WTC11 (cell line): ENCODE results near the gene RAET1G. TPM values are rescaled to one million over a fixed set of nuclear protein-coding genes. Genes with fewer than 3 reads are reported as not detected.

Experiments
- ATAC-seq: fragments of 200-7000 bp; cut with Tn5 transposase; 2 replicates; pipeline ENCODE4 v1.10.0; 2021; ENCODE audit warnings: mild to moderate bottlenecking, moderate library complexity
- CTCF ChIA-PET: fragments of 300-600 bp; sonication (Branson Sonifier 250); formaldehyde crosslinking; loops from one replicate; lab custom pipeline; 2021; ENCODE audit warnings: antibody characterized with exemption; lab: Charles Lee
- POLR2A ChIA-PET: fragments of 350-600 bp; sonication (Branson Sonifier 250); formaldehyde crosslinking; loops from one replicate; lab custom pipeline; 2021; ENCODE audit warnings: antibody characterized with exemption; lab: Charles Lee
- DNase-seq: peaks from one replicate; pipeline ENCODE4 v3.0.0; 2021; ENCODE audit warnings: low spot score
- H3K27ac Mint-ChIP-seq: 2 replicates; pipeline ENCODE4 v1.8.0; 2021; ENCODE audit warnings: mixed read lengths
- H3K27me3 Mint-ChIP-seq: 2 replicates; pipeline ENCODE4 v1.8.0; 2021; ENCODE audit warnings: low read depth, mild to moderate bottlenecking, moderate library complexity, mixed read lengths
- H3K36me3 Mint-ChIP-seq: 2 replicates; pipeline ENCODE4 v1.8.0; 2021; ENCODE audit warnings: mixed read lengths
- H3K4me1 Mint-ChIP-seq: 2 replicates; pipeline ENCODE4 v1.8.0; 2022; ENCODE audit warnings: mixed read lengths
- H3K4me3 Mint-ChIP-seq: 2 replicates; pipeline ENCODE4 v1.8.0; 2021; ENCODE audit warnings: mild to moderate bottlenecking, moderate library complexity, mixed read lengths
- H3K9me3 Mint-ChIP-seq: 2 replicates; pipeline ENCODE4 v1.8.0; 2021; ENCODE audit warnings: mixed read lengths
- CBFB ChIP-seq: sonication (generic); formaldehyde crosslinking; IDR thresholded peaks from 2 replicates; pipeline ENCODE4 v1.8.1; 2022; ENCODE audit warnings: mild to moderate bottlenecking, low read depth, missing genetic modification reagents
- EMX1 ChIP-seq: fragments of 250-450 bp; sonication (Bioruptor Pico); IDR thresholded peaks from 2 replicates; pipeline ENCODE4 v1.8.0; 2021; ENCODE audit warnings: mild to moderate bottlenecking
- FOXJ3 ChIP-seq: sonication (generic); formaldehyde crosslinking; IDR thresholded peaks from 2 replicates; pipeline ENCODE4 v1.9.0; 2021; ENCODE audit warnings: missing genetic modification reagents, mild to moderate bottlenecking, borderline replicate concordance
- FOXP1 ChIP-seq: sonication (generic); formaldehyde crosslinking; IDR thresholded peaks from 2 replicates; pipeline ENCODE4 v1.8.0; 2022; ENCODE audit warnings: missing genetic modification reagents, mild to moderate bottlenecking, moderate library complexity, borderline replicate concordance
- GRHL2 ChIP-seq: fragments of 250-450 bp; sonication (Bioruptor Pico); IDR thresholded peaks from 2 replicates; pipeline ENCODE4 v1.8.0; 2022; ENCODE audit warnings: mild to moderate bottlenecking, moderate library complexity; ENCODE audit not compliant: insufficient replicate concordance, severe bottlenecking
- OVOL2 ChIP-seq: fragments of 250-450 bp; sonication (Bioruptor Pico); IDR thresholded peaks from 2 replicates; pipeline ENCODE4 v1.9.0; 2021; ENCODE audit warnings: mild to moderate bottlenecking, borderline replicate concordance
- SOX15 ChIP-seq: fragments of 250-450 bp; sonication (Bioruptor Pico); IDR thresholded peaks from 2 replicates; pipeline ENCODE4 v1.9.0; 2021; ENCODE audit warnings: mild to moderate bottlenecking
- SP1 ChIP-seq: sonication (generic); formaldehyde crosslinking; conservative IDR thresholded peaks from 2 replicates; pipeline ENCODE4 v1.8.1; 2022; ENCODE audit warnings: missing genetic modification reagents
- TCF7 ChIP-seq: sonication (generic); formaldehyde crosslinking; IDR thresholded peaks from 2 replicates; pipeline ENCODE4 v1.8.0; 2022; ENCODE audit warnings: mild to moderate bottlenecking, low read depth, missing genetic modification reagents, moderate library complexity
- ZBTB21 ChIP-seq: sonication (generic); formaldehyde crosslinking; IDR thresholded peaks from 2 replicates; pipeline ENCODE4 v1.8.1; 2023; ENCODE audit warnings: mild to moderate bottlenecking, missing genetic modification reagents, borderline replicate concordance
- ZNF317 ChIP-seq: sonication (generic); formaldehyde crosslinking; IDR thresholded peaks from 2 replicates; pipeline ENCODE4 v1.8.1; 2023; ENCODE audit warnings: low read depth, mild to moderate bottlenecking, moderate library complexity, missing genetic modification reagents, borderline replicate concordance
- total RNA-seq: library from RNA; stranded (reverse); gene quantifications from 3 replicates; pipeline ENCODE4 v1.2.3, GENCODE V29; 2021
- TF ChIP-seq, protein P1 (sequence below): sonication (generic); formaldehyde crosslinking; IDR thresholded peaks from 2 replicates; pipeline ENCODE4 v1.8.1; 2022; ENCODE audit warnings: mild to moderate bottlenecking, missing genetic modification reagents, moderate library complexity, borderline replicate concordance
- TF ChIP-seq, protein P2 (sequence below): sonication (generic); formaldehyde crosslinking; IDR thresholded peaks from 2 replicates; pipeline ENCODE4 v1.8.1; 2022; ENCODE audit warnings: low read depth, mild to moderate bottlenecking, moderate library complexity, missing genetic modification reagents, borderline replicate concordance
- TF ChIP-seq, protein P3 (sequence below): sonication (generic); formaldehyde crosslinking; IDR thresholded peaks from 2 replicates; pipeline ENCODE4 v1.8.0; 2022; ENCODE audit warnings: mild to moderate bottlenecking, missing genetic modification reagents
- TF ChIP-seq, protein P4 (sequence below): sonication (generic); formaldehyde crosslinking; IDR thresholded peaks from 2 replicates; pipeline ENCODE4 v1.8.0; 2023; ENCODE audit warnings: missing genetic modification reagents, mild to moderate bottlenecking, borderline replicate concordance
- TF ChIP-seq, protein P5 (sequence below): sonication (generic); formaldehyde crosslinking; IDR thresholded peaks from 2 replicates; pipeline ENCODE4 v1.8.1; 2023; ENCODE audit warnings: mild to moderate bottlenecking, moderate library complexity, missing genetic modification reagents

Gene RAET1G
- total RNA-seq, 1 experiment from 2014 or later = not detected

DNA sequence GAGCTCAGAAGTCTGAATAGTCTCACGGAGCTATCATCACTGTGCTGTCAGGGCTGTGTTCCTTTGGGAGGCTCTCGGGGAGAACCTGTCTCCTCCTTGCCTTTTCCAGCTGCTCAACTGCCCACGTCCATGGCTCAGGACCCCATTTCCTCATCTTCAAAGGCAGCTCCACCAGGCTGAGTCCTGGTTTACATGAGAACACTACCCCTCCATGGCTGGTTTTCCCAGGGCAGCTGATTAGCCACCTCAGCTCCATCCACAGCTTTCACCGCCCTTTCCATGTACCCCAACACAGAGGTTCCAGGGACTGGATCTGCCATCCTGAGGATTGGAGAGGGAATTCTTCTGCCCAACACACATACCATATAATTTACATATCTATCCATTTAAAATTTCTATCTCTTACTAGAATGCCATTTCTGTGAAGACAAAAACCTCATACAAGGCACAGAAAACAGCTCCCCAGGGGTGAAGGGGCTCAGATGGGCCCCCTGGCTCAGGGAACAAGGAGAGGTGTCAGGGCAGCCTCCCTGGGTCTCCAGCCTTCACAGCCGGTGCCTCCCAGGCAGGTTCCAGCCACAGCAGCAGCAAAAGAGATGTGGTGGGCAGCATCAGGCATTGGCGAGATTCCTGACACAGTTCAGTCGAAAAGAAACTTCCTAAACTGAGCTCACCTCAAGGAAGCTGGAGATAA, 22.8 kb downstream of the RAET1G start:
- CTCF ChIA-PET = interaction anchor here (0.6 kb wide), 1 partner anchor 84 kb away, joined by 3 read pairs; no protein-coding TSS in a partner anchor
- H3K27ac Mint-ChIP-seq = no peak overlapping the region
- no peak for DNase-seq
- H3K9me3 Mint-ChIP-seq = no peaks in the 10 kb centered on the region
- no peak overlapping the region for H3K4me3 Mint-ChIP-seq
- peaks cover 9% of the 10 kb centered on the region for H3K4me1 Mint-ChIP-seq
- POLR2A ChIA-PET = no interaction called here
- TF ChIP-seq FOXP1 (CRISPR knock-in tag) (no peak), SOX15 (CRISPR knock-in tag) (no peak), SP1 (no peak), CBFB (CRISPR knock-in tag) (no peak), FOXJ3 (CRISPR knock-in tag) (no peak), EMX1 (CRISPR knock-in tag) (no peak)
- TF ChIP-seq, protein P1, sequence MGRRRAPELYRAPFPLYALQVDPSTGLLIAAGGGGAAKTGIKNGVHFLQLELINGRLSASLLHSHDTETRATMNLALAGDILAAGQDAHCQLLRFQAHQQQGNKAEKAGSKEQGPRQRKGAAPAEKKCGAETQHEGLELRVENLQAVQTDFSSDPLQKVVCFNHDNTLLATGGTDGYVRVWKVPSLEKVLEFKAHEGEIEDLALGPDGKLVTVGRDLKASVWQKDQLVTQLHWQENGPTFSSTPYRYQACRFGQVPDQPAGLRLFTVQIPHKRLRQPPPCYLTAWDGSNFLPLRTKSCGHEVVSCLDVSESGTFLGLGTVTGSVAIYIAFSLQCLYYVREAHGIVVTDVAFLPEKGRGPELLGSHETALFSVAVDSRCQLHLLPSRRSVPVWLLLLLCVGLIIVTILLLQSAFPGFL = no peak
- TF ChIP-seq, protein P2, sequence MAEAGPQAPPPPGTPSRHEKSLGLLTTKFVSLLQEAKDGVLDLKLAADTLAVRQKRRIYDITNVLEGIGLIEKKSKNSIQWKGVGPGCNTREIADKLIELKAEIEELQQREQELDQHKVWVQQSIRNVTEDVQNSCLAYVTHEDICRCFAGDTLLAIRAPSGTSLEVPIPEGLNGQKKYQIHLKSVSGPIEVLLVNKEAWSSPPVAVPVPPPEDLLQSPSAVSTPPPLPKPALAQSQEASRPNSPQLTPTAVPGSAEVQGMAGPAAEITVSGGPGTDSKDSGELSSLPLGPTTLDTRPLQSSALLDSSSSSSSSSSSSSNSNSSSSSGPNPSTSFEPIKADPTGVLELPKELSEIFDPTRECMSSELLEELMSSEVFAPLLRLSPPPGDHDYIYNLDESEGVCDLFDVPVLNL (CRISPR knock-in tag) = no peak
- TF ChIP-seq, protein P3, sequence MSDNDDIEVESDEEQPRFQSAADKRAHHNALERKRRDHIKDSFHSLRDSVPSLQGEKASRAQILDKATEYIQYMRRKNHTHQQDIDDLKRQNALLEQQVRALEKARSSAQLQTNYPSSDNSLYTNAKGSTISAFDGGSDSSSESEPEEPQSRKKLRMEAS (CRISPR knock-in tag) = no peak
- TF ChIP-seq, protein P4, sequence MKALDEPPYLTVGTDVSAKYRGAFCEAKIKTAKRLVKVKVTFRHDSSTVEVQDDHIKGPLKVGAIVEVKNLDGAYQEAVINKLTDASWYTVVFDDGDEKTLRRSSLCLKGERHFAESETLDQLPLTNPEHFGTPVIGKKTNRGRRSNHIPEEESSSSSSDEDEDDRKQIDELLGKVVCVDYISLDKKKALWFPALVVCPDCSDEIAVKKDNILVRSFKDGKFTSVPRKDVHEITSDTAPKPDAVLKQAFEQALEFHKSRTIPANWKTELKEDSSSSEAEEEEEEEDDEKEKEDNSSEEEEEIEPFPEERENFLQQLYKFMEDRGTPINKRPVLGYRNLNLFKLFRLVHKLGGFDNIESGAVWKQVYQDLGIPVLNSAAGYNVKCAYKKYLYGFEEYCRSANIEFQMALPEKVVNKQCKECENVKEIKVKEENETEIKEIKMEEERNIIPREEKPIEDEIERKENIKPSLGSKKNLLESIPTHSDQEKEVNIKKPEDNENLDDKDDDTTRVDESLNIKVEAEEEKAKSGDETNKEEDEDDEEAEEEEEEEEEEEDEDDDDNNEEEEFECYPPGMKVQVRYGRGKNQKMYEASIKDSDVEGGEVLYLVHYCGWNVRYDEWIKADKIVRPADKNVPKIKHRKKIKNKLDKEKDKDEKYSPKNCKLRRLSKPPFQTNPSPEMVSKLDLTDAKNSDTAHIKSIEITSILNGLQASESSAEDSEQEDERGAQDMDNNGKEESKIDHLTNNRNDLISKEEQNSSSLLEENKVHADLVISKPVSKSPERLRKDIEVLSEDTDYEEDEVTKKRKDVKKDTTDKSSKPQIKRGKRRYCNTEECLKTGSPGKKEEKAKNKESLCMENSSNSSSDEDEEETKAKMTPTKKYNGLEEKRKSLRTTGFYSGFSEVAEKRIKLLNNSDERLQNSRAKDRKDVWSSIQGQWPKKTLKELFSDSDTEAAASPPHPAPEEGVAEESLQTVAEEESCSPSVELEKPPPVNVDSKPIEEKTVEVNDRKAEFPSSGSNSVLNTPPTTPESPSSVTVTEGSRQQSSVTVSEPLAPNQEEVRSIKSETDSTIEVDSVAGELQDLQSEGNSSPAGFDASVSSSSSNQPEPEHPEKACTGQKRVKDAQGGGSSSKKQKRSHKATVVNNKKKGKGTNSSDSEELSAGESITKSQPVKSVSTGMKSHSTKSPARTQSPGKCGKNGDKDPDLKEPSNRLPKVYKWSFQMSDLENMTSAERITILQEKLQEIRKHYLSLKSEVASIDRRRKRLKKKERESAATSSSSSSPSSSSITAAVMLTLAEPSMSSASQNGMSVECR (CRISPR knock-in tag) = no peak
- TF ChIP-seq, all 79 proteins: peak for 0
- no peak for ATAC-seq
- Mint-ChIP-seq H3K36me3 (no peaks in the 10 kb centered on the region), H3K27me3 (peaks cover 3% of the 10 kb centered on the region; the same call in 1 of the 2 replicates)

DNA sequence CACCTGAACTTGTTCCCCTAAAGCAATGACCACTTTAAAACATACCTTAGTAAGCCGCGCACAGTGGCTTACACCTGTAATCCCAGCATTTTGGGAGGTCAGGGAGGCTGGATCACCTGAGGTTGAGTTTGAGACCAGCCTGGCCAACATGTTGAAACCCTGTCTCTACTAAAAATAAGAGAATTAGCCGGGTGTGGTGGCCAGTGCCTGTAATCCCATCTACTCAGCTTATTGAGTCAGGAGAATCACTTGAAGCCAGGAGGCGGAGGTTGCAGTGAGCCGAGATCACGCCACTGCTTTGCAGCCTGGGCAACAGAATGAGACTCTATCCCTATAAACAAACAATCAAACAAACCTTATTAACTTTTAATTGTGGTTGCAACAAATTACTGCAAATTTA, 23.4 kb downstream of the RAET1G start:
- DNase-seq (no peak), ATAC-seq (no peak)
- Mint-ChIP-seq H3K27ac (no peak overlapping the region), H3K9me3 (no peaks in the 10 kb centered on the region), H3K27me3 (no peaks in the 10 kb centered on the region; the same call in 1 of the 2 replicates), H3K4me1 (peaks cover 13% of the 10 kb centered on the region), H3K36me3 (no peaks in the 10 kb centered on the region), H3K4me3 (no peak overlapping the region)
- ChIA-PET POLR2A (no interaction called here), CTCF (interaction anchor here (0.6 kb wide), 1 partner anchor 85 kb away, joined by 3 read pairs; no protein-coding TSS in a partner anchor)
- no peak for TF ChIP-seq OVOL2 (CRISPR knock-in tag)
- TF ChIP-seq, protein P4 (CRISPR knock-in tag) = no peak
- TF ChIP-seq, protein P5, sequence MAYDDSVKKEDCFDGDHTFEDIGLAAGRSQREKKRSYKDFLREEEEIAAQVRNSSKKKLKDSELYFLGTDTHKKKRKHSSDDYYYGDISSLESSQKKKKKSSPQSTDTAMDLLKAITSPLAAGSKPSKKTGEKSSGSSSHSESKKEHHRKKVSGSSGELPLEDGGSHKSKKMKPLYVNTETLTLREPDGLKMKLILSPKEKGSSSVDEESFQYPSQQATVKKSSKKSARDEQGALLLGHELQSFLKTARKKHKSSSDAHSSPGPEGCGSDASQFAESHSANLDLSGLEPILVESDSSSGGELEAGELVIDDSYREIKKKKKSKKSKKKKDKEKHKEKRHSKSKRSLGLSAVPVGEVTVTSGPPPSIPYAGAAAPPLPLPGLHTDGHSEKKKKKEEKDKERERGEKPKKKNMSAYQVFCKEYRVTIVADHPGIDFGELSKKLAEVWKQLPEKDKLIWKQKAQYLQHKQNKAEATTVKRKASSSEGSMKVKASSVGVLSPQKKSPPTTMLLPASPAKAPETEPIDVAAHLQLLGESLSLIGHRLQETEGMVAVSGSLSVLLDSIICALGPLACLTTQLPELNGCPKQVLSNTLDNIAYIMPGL = no peak
- TF ChIP-seq ZBTB21 (CRISPR knock-in tag) = no peak
- no peak for TF ChIP-seq GRHL2 (CRISPR knock-in tag)
- no peak for TF ChIP-seq ZNF317 (CRISPR knock-in tag)
- no peak for TF ChIP-seq TCF7 (CRISPR knock-in tag)
